Measurements from ENCODE around the gene KIAA1217.

KIAA1217 gene

GRCh38 chr10:24269476-24269875 lies 60.5 kb downstream of the KIAA1217 start:
- DNase-seq = no peak
- no peaks in the 10 kb centered on the region for H3K36me3 ChIP-seq (ENCODE audit: insufficient read depth, low read length)
- H3K4me1 ChIP-seq (ENCODE audit: insufficient read depth, low read length) = no peaks in the 10 kb centered on the region
- no peak overlapping the region for H3K27ac ChIP-seq (ENCODE audit: low read length)
- no peak overlapping the region for H2AFZ ChIP-seq (ENCODE audit: low read depth, low read length)
- H3K4me2 ChIP-seq (ENCODE audit: insufficient read depth, low read length) = no peak overlapping the region
- no peak overlapping the region for H3K4me3 ChIP-seq (ENCODE audit: low read depth in 1 of 2, low read length in 2 of 2)
- TF ChIP-seq EZH2 (IDR thresholded peaks at IDR 0.05; ENCODE audit: borderline replicate concordance, low read depth, low read length, severe bottlenecking) = no peak
- TF ChIP-seq CTCF (IDR thresholded peaks at IDR 0.05; ENCODE audit: borderline replicate concordance, extremely low read depth, low read length, poor library complexity, severe bottlenecking) = no peak
- no peaks in the 10 kb centered on the region for H3K27me3 ChIP-seq (ENCODE audit: insufficient read depth, low read length, poor library complexity)
- H3K9ac ChIP-seq (ENCODE audit: low read depth, low read length) = no peak overlapping the region
- no peaks in the 10 kb centered on the region for H3K9me3 ChIP-seq (ENCODE audit: insufficient read depth, low read length, severe bottlenecking)
- ATAC-seq (ENCODE audit: insufficient read depth, low read depth) = no peak
- H3K79me2 ChIP-seq (ENCODE audit: insufficient read depth, low read length) = no peaks in the 10 kb centered on the region
- no peaks in the 10 kb centered on the region for H4K20me1 ChIP-seq (ENCODE audit: insufficient read depth, low read length)

GRCh38 chr10:24272374-24272773 lies 63.4 kb downstream of the KIAA1217 start:
- Histone ChIP-seq H3K79me2 (ENCODE audit: insufficient read depth, low read length) (no peaks in the 10 kb centered on the region), H3K4me2 (ENCODE audit: insufficient read depth, low read length) (no peak overlapping the region)

GRCh38 chr10:24277277-24277676 lies 68.3 kb downstream of the KIAA1217 start:
- ATAC-seq (ENCODE audit: insufficient read depth, low read depth) (no peak), DNase-seq (no peak)
- H3K27me3 ChIP-seq (ENCODE audit: insufficient read depth, low read length, poor library complexity) = no peaks in the 10 kb centered on the region

More at GRCh38 chr10:24272374-24272773, 63.4 kb downstream of the KIAA1217 start:
- no peaks in the 10 kb centered on the region for H3K36me3 ChIP-seq (ENCODE audit: insufficient read depth, low read length)
- no peak overlapping the region for H3K27ac ChIP-seq (ENCODE audit: low read length)
- H3K4me1 ChIP-seq (ENCODE audit: insufficient read depth, low read length) = no peaks in the 10 kb centered on the region
- ATAC-seq (ENCODE audit: insufficient read depth, low read depth) (no peak), DNase-seq (no peak)
- no peak for TF ChIP-seq CTCF (IDR thresholded peaks at IDR 0.05; ENCODE audit: borderline replicate concordance, extremely low read depth, low read length, poor library complexity, severe bottlenecking)
- no peak for TF ChIP-seq EZH2 (IDR thresholded peaks at IDR 0.05; ENCODE audit: borderline replicate concordance, low read depth, low read length, severe bottlenecking)
- H3K9ac ChIP-seq (ENCODE audit: low read depth, low read length) = no peak overlapping the region
- no peaks in the 10 kb centered on the region for H4K20me1 ChIP-seq (ENCODE audit: insufficient read depth, low read length)
- no peaks in the 10 kb centered on the region for H3K27me3 ChIP-seq (ENCODE audit: insufficient read depth, low read length, poor library complexity)
- no peaks in the 10 kb centered on the region for H3K9me3 ChIP-seq (ENCODE audit: insufficient read depth, low read length, severe bottlenecking)
- H2AFZ ChIP-seq (ENCODE audit: low read depth, low read length) = no peak overlapping the region
- no peak overlapping the region for H3K4me3 ChIP-seq (ENCODE audit: low read depth in 1 of 2, low read length in 2 of 2)

More at GRCh38 chr10:24277277-24277676, 68.3 kb downstream of the KIAA1217 start:
- H3K4me1 ChIP-seq (ENCODE audit: insufficient read depth, low read length) = no peaks in the 10 kb centered on the region
- no peak overlapping the region for H3K9ac ChIP-seq (ENCODE audit: low read depth, low read length)
- no peaks in the 10 kb centered on the region for H3K9me3 ChIP-seq (ENCODE audit: insufficient read depth, low read length, severe bottlenecking)
- no peaks in the 10 kb centered on the region for H3K79me2 ChIP-seq (ENCODE audit: insufficient read depth, low read length)
- H4K20me1 ChIP-seq (ENCODE audit: insufficient read depth, low read length) = no peaks in the 10 kb centered on the region
- TF ChIP-seq CTCF (IDR thresholded peaks at IDR 0.05; ENCODE audit: borderline replicate concordance, extremely low read depth, low read length, poor library complexity, severe bottlenecking) = no peak
- H3K4me3 ChIP-seq (ENCODE audit: low read depth in 1 of 2, low read length in 2 of 2) = no peak overlapping the region
- H3K27ac ChIP-seq (ENCODE audit: low read length) = no peak overlapping the region
- H3K4me2 ChIP-seq (ENCODE audit: insufficient read depth, low read length) = no peak overlapping the region
- H3K36me3 ChIP-seq (ENCODE audit: insufficient read depth, low read length) = no peaks in the 10 kb centered on the region
- no peak overlapping the region for H2AFZ ChIP-seq (ENCODE audit: low read depth, low read length)
